ENCODE data around the gene MOV10. TPM values are rescaled to one million over a fixed set of nuclear protein-coding genes. Genes with fewer than 3 reads are reported as not detected.

Gene MOV10
- polyA plus RNA-seq, 1 donor (not counting 4 experiments of a cell fraction or from before 2014, with no cell fraction given): 28.6 TPM

DNA sequence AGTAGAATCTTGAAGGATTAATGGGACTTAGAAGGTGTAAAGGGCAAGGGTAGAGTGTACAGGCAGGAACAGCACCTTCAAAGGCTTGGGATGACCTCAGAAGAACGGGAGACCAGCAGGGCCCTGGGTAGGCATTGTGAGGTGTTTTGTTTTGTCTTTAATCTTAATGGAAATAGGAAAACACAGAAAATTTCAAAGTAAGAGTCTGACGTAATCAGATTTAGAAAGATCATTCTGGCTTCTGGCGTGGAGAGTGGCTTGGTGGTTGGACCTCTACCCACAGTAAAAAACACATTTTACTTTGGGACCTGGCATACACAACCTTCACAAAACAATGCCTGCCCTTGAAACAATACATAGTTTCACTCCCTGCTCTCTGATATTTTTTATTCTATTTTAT lies 4.1 kb downstream of the MOV10 start:
- H3K4me1 ChIP-seq (ENCODE audit: control insufficient read depth, extremely low read depth, insufficient read depth, low read length): peaks cover 16% of the 10 kb centered on the region
- FAIRE-seq (no peak), DNase-seq (ENCODE audit: low read depth, low spot score) (no peak)
- H3K79me2 ChIP-seq (ENCODE audit: control insufficient read depth, insufficient read depth, low read length): peaks cover 18% of the 10 kb centered on the region
- dilution Hi-C loops (cut with MboI; ENCODE audit: extremely low pct_ligation_motif_present, low sequenced_read_pairs): no loop called here
- H3K27ac ChIP-seq (ENCODE audit: control insufficient read depth, insufficient read depth, low read length): no peak overlapping the region
- H3K9ac ChIP-seq (ENCODE audit: control insufficient read depth, extremely low read depth, insufficient read depth, low read length): no peak overlapping the region
- H4K20me1 ChIP-seq (ENCODE audit: control insufficient read depth, extremely low read depth, insufficient read depth, low read length): no peaks in the 10 kb centered on the region
- no peaks in the 10 kb centered on the region for H3K36me3 ChIP-seq (ENCODE audit: control insufficient read depth in 2 of 2, extremely low read depth in 1 of 2, insufficient read depth in 2 of 2, low read length in 2 of 2)
- no peak overlapping the region for H2AFZ ChIP-seq (ENCODE audit: control insufficient read depth, low read length)
- no peak for TF ChIP-seq EZH2 (IDR thresholded peaks at IDR 0.05; ENCODE audit: low read length)
- TF ChIP-seq, protein P1, sequence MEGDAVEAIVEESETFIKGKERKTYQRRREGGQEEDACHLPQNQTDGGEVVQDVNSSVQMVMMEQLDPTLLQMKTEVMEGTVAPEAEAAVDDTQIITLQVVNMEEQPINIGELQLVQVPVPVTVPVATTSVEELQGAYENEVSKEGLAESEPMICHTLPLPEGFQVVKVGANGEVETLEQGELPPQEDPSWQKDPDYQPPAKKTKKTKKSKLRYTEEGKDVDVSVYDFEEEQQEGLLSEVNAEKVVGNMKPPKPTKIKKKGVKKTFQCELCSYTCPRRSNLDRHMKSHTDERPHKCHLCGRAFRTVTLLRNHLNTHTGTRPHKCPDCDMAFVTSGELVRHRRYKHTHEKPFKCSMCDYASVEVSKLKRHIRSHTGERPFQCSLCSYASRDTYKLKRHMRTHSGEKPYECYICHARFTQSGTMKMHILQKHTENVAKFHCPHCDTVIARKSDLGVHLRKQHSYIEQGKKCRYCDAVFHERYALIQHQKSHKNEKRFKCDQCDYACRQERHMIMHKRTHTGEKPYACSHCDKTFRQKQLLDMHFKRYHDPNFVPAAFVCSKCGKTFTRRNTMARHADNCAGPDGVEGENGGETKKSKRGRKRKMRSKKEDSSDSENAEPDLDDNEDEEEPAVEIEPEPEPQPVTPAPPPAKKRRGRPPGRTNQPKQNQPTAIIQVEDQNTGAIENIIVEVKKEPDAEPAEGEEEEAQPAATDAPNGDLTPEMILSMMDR (optimal IDR thresholded peaks at IDR 0.05 in 1 of 3, IDR thresholded peaks at IDR 0.05 in 1 of 3, conservative IDR thresholded peaks at IDR 0.05 in 1 of 3; ENCODE audit: extremely low read depth in 1 of 3, insufficient read depth in 2 of 3, low read length in 3 of 3): no peak
- no peaks in the 10 kb centered on the region for H3K9me3 ChIP-seq (ENCODE audit: control insufficient read depth, low read depth, low read length)
- H3K4me3 ChIP-seq (ENCODE audit: control insufficient read depth in 2 of 3, extremely low read depth in 1 of 3, insufficient read depth in 2 of 3, low read depth in 1 of 3, low read length in 3 of 3): no peak overlapping the region
- H3K27me3 ChIP-seq (ENCODE audit: control insufficient read depth, extremely low read depth, insufficient read depth, low read length): no peaks in the 10 kb centered on the region
- no peaks in the 10 kb centered on the region for H3K9me1 ChIP-seq (ENCODE audit: control insufficient read depth, extremely low read depth, insufficient read depth, low read length)
- H3K4me2 ChIP-seq (ENCODE audit: control insufficient read depth, extremely low read depth, insufficient read depth, low read depth, low read length): no peak overlapping the region

GRCh38 chr1:112685913-112686312 lies 11.5 kb downstream of the MOV10 start:
- Histone ChIP-seq H3K9me1 (ENCODE audit: control insufficient read depth, extremely low read depth, insufficient read depth, low read length) (no peaks in the 10 kb centered on the region), H2AFZ (ENCODE audit: control insufficient read depth, low read length) (no peak overlapping the region), H3K9ac (ENCODE audit: control insufficient read depth, extremely low read depth, insufficient read depth, low read length) (no peak overlapping the region), H3K9me3 (ENCODE audit: control insufficient read depth, low read depth, low read length) (no peaks in the 10 kb centered on the region), H3K4me2 (ENCODE audit: control insufficient read depth, extremely low read depth, insufficient read depth, low read depth, low read length) (no peak overlapping the region), H3K4me1 (ENCODE audit: control insufficient read depth, extremely low read depth, insufficient read depth, low read length) (peaks cover 25% of the 10 kb centered on the region), H3K79me2 (ENCODE audit: control insufficient read depth, insufficient read depth, low read length) (peaks cover 6% of the 10 kb centered on the region), H3K27me3 (ENCODE audit: control insufficient read depth, extremely low read depth, insufficient read depth, low read length) (no peaks in the 10 kb centered on the region), H4K20me1 (ENCODE audit: control insufficient read depth, extremely low read depth, insufficient read depth, low read length) (no peaks in the 10 kb centered on the region), H3K27ac (ENCODE audit: control insufficient read depth, insufficient read depth, low read length) (no peak overlapping the region), H3K36me3 (ENCODE audit: control insufficient read depth in 2 of 2, extremely low read depth in 1 of 2, insufficient read depth in 2 of 2, low read length in 2 of 2) (peaks cover 2 to 10% of the 10 kb centered on the region in 2 experiments), H3K4me3 (ENCODE audit: control insufficient read depth in 2 of 3, extremely low read depth in 1 of 3, insufficient read depth in 2 of 3, low read depth in 1 of 3, low read length in 3 of 3) (no peak overlapping the region)
- dilution Hi-C loops (cut with MboI; ENCODE audit: extremely low pct_ligation_motif_present, low sequenced_read_pairs): no loop called here
- TF ChIP-seq, protein P1 (optimal IDR thresholded peaks at IDR 0.05 in 1 of 3, IDR thresholded peaks at IDR 0.05 in 1 of 3, conservative IDR thresholded peaks at IDR 0.05 in 1 of 3; ENCODE audit: extremely low read depth in 1 of 3, insufficient read depth in 2 of 3, low read length in 3 of 3): no peak
- TF ChIP-seq EZH2 (IDR thresholded peaks at IDR 0.05; ENCODE audit: low read length): no peak
- no peak for DNase-seq (ENCODE audit: low read depth, low spot score)
- FAIRE-seq: no peak
